ENCODE measurements around the gene NBPF9.
"Not testable (repeated sequence)": the region's sequence is repeated elsewhere in the genome, so short reads cannot be mapped to it uniquely, and the experiment has no call there.

The NBPF9 gene

DNA sequence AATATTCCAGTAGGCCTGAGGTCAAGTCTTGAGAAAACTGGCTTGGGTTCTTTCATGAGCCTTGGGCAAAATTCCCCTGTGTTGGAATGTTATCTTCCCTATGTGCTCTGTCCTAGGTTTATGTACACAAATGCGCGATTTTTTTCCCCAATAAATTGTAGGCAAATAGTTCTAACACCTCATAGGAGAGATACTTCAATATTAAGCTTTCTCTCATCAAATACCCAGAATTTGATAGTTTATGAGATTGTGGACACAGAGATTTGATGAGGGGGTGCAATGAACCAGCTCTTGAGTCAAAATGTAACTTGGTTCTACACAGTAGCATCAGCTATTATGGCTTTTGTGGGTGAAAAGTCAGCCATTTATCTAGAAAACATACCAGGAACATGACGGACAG is 38.7 kb downstream of the NBPF9 start:
- H3K9ac ChIP-seq (ENCODE audit: low read depth, low read length); H3K36me3 ChIP-seq (ENCODE audit: insufficient read depth, low read length); H3K9me3 ChIP-seq (ENCODE audit: control insufficient read depth, insufficient read depth, low read length); H3K4me1 ChIP-seq (ENCODE audit: insufficient read depth, low read length): not testable (repeated sequence)

DNA sequence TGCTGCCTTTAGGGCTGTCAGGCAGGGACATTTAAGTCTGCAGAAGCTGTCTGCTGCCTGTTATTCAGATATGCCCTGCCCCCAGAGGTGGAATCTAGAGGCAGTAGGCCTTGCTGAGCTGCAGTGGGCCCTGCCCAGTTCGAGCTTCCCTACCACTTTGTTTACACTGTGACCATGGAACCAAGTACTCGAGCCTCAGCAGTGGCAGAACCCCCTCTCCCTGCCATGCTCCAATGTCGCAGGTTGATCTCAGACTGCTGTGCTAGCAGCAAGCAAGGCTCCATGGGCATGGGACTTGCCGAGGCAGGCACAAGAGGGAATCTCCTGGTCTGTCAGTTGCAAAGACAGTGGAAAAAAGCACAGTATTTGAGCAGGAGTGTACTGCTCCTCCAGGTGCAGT is 60.3 kb downstream of the NBPF9 start:
- H3K9me3 ChIP-seq (ENCODE audit: control insufficient read depth, insufficient read depth, low read length); H3K4me1 ChIP-seq (ENCODE audit: insufficient read depth, low read length); H3K36me3 ChIP-seq (ENCODE audit: insufficient read depth, low read length); H3K9ac ChIP-seq (ENCODE audit: low read depth, low read length): not testable (repeated sequence)

- H3K4me1 ChIP-seq (ENCODE audit: insufficient read depth, low read length); H3K9ac ChIP-seq (ENCODE audit: low read depth, low read length); H3K36me3 ChIP-seq (ENCODE audit: insufficient read depth, low read length); H3K9me3 ChIP-seq (ENCODE audit: control insufficient read depth, insufficient read depth, low read length): not testable (repeated sequence)
These were observed 69.4 kb downstream of the NBPF9 start for GRCh38 chr1:149033916-149034315.

DNA sequence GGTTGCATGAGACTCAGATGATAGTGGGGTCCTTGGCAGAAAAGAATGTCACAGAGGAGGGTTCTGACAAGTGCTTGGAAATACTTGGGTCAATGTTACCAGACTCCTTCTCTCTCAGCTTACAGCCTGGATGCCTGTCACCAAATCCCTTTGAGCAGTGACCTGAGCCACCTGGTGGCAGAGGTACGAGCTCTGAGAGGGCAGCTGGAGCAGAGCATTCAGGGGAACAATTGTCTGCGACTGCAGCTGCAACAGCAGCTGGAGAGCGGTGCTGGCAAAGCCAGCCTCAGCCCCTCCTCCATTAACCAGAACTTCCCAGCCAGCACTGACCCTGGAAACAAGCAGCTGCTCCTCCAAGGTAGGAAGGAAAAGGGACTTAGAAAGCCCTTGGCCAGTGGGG is 79.0 kb downstream of the NBPF9 start:
- not testable (repeated sequence) for H3K9ac ChIP-seq (ENCODE audit: low read depth, low read length); H3K4me1 ChIP-seq (ENCODE audit: insufficient read depth, low read length); H3K36me3 ChIP-seq (ENCODE audit: insufficient read depth, low read length); H3K9me3 ChIP-seq (ENCODE audit: control insufficient read depth, insufficient read depth, low read length)

DNA sequence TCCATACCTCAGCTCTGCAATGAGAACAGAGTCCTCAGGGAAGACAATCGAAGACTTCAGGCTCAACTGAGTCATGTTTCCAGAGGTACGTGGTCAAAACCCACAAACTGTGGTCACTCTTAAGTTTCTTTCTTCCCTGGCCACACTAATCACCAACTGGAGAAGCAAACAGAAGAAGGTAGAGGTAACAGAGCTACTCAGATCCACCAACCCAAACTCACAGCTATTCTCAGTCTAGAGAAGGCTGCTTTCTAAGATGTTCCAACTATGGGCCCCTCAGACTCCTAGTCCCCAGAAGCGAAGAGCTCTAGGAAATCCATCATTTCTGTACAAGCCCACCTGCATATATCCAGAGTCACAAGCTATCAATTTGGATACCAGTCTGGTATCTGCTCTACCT is 84.8 kb downstream of the NBPF9 start:
- H3K36me3 ChIP-seq (ENCODE audit: insufficient read depth, low read length); H3K9ac ChIP-seq (ENCODE audit: low read depth, low read length): not testable (repeated sequence)

GRCh38 chr1:149016626-149017025 is 86.7 kb downstream of the NBPF9 start:
- H3K4me1 ChIP-seq (ENCODE audit: insufficient read depth, low read length); H3K36me3 ChIP-seq (ENCODE audit: insufficient read depth, low read length); H3K9me3 ChIP-seq (ENCODE audit: control insufficient read depth, insufficient read depth, low read length); H3K9ac ChIP-seq (ENCODE audit: low read depth, low read length): not testable (repeated sequence)

More for the DNA sequence above, 84.8 kb downstream of the NBPF9 start:
- not testable (repeated sequence) for H3K4me1 ChIP-seq (ENCODE audit: insufficient read depth, low read length); H3K9me3 ChIP-seq (ENCODE audit: control insufficient read depth, insufficient read depth, low read length)

DNA sequence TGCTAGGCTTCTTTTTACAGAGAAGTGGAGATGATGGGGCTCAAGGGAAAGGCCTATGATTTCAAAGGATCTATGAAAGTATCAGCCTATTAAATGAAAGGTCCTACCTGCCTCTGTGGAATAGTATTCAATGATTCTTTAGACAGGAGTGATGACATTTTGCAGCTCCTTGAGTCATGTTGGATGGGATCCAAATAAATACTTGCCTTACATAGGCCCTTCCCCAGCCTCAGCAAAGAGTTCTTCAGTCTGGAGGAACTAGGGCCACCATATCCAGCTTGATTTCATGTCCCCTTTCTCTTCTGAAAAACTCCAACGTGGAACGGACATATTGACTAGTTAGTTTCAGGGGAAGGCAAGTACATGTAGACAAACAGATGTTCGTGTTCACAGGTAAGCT is 87.8 kb downstream of the NBPF9 start:
- not testable (repeated sequence) for H3K36me3 ChIP-seq (ENCODE audit: insufficient read depth, low read length); H3K9me3 ChIP-seq (ENCODE audit: control insufficient read depth, insufficient read depth, low read length); H3K4me1 ChIP-seq (ENCODE audit: insufficient read depth, low read length); H3K9ac ChIP-seq (ENCODE audit: low read depth, low read length)

DNA sequence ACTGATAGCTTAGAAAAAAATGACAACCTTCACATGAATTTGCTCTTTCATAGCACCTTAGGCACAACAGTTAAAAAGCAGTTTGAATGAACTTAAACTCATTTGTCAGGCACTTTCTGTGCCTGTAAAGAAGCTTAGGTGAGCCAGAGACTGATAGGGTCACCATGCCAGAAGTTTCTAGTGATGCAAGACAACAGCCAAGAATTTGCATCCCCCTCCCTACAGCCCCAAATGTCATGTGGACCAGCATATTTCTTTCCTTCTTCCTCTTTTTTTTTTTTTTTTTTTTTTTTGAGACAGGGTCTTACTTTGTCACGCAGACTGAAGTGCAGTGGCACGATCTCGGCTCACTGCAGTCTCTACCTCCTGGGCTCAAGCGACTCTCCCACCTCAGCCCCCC is 89.8 kb downstream of the NBPF9 start:
- not testable (repeated sequence) for H3K4me1 ChIP-seq (ENCODE audit: insufficient read depth, low read length); H3K9me3 ChIP-seq (ENCODE audit: control insufficient read depth, insufficient read depth, low read length); H3K9ac ChIP-seq (ENCODE audit: low read depth, low read length); H3K36me3 ChIP-seq (ENCODE audit: insufficient read depth, low read length)

GRCh38 chr1:149012599-149012998 is 90.8 kb downstream of the NBPF9 start:
- not testable (repeated sequence) for H3K9ac ChIP-seq (ENCODE audit: low read depth, low read length); H3K9me3 ChIP-seq (ENCODE audit: control insufficient read depth, insufficient read depth, low read length); H3K4me1 ChIP-seq (ENCODE audit: insufficient read depth, low read length); H3K36me3 ChIP-seq (ENCODE audit: insufficient read depth, low read length)

GRCh38 chr1:149009761-149010160 is 93.6 kb downstream of the NBPF9 start:
- not testable (repeated sequence) for H3K36me3 ChIP-seq (ENCODE audit: insufficient read depth, low read length); H3K4me1 ChIP-seq (ENCODE audit: insufficient read depth, low read length); H3K9ac ChIP-seq (ENCODE audit: low read depth, low read length); H3K9me3 ChIP-seq (ENCODE audit: control insufficient read depth, insufficient read depth, low read length)

- H3K9me3 ChIP-seq (ENCODE audit: control insufficient read depth, insufficient read depth, low read length); H3K9ac ChIP-seq (ENCODE audit: low read depth, low read length); H3K4me1 ChIP-seq (ENCODE audit: insufficient read depth, low read length); H3K36me3 ChIP-seq (ENCODE audit: insufficient read depth, low read length): not testable (repeated sequence)
These were observed 94.6 kb downstream of the NBPF9 start for GRCh38 chr1:149008769-149009168.

DNA sequence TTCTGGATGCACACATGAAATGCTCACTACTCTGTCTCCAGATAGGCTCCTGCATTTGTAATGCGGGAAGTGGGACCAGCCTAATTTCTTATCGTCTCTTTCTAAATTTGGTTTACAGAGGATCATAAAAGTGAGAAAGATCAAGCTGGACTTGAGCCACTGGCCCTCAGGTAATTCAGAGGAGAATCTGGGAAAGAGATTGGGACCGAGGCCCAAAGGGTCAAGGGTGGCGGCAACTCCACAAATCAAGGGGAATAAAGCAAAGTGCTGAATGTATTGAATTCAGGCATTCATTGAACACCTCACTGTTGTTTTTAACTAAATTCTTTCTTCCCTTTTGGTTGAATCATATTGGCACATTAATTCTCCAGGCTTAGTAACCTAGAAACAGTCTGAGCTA is 95.0 kb downstream of the NBPF9 start:
- H3K4me1 ChIP-seq (ENCODE audit: insufficient read depth, low read length); H3K9me3 ChIP-seq (ENCODE audit: control insufficient read depth, insufficient read depth, low read length); H3K36me3 ChIP-seq (ENCODE audit: insufficient read depth, low read length); H3K9ac ChIP-seq (ENCODE audit: low read depth, low read length): not testable (repeated sequence)

All from ES-I3 (cell line).